NCI-H748 (cell line): ENCODE data around the gene PPM1L.

ENCODE experiments used
- DNase-seq: peaks from one replicate; lab custom pipeline; 2025; ENCODE audit not compliant: unreplicated experiment; lab: John Stamatoyannopoulos, UW

The PPM1L gene

GRCh38 chr3:160763073-160763472 lies 7.0 kb downstream of the PPM1L start:
- no peak for DNase-seq

- no peak for DNase-seq
These were observed 9.2 kb downstream of the PPM1L start for GRCh38 chr3:160765211-160765610.

- DNase-seq = no peak
These were observed 12.0 kb downstream of the PPM1L start for GRCh38 chr3:160768031-160768430.

- DNase-seq = no peak
These were observed 12.9 kb downstream of the PPM1L start for GRCh38 chr3:160768918-160769317.

GRCh38 chr3:160771811-160772459 lies 15.9 kb downstream of the PPM1L start:
- no peak for DNase-seq

GRCh38 chr3:160773722-160774121 lies 17.7 kb downstream of the PPM1L start:
- no peak for DNase-seq

GRCh38 chr3:160774172-160774571 lies 18.1 kb downstream of the PPM1L start:
- DNase-seq = no peak

- DNase-seq = no peak
These were observed 22.4 kb downstream of the PPM1L start for GRCh38 chr3:160778480-160778879.

GRCh38 chr3:160779040-160779439 lies 23.0 kb downstream of the PPM1L start:
- no peak for DNase-seq

- no peak for DNase-seq
These were observed 24.2 kb downstream of the PPM1L start for GRCh38 chr3:160780245-160780644.

- DNase-seq = no peak
These were observed 25.4 kb downstream of the PPM1L start for GRCh38 chr3:160781402-160781801.

- no peak for DNase-seq
These were observed 25.8 kb downstream of the PPM1L start for GRCh38 chr3:160781863-160782262.

GRCh38 chr3:160784853-160785252 lies 28.8 kb downstream of the PPM1L start:
- no peak for DNase-seq

- DNase-seq = no peak
These were observed 34.7 kb downstream of the PPM1L start for GRCh38 chr3:160790726-160791125.

- DNase-seq = no peak
These were observed 36.5 kb downstream of the PPM1L start for GRCh38 chr3:160792540-160792939.

- no peak for DNase-seq
These were observed 37.8 kb downstream of the PPM1L start for GRCh38 chr3:160793722-160794252.

GRCh38 chr3:160796089-160796812 lies 40.2 kb downstream of the PPM1L start:
- no peak for DNase-seq

- DNase-seq = peak; percentile 12
These were observed 40.8 kb downstream of the PPM1L start for GRCh38 chr3:160796813-160797164.

GRCh38 chr3:160797356-160797755 lies 41.3 kb downstream of the PPM1L start:
- DNase-seq = no peak

- DNase-seq = no peak
These were observed 45.5 kb downstream of the PPM1L start for GRCh38 chr3:160801386-160802118.

GRCh38 chr3:160804762-160805161 lies 48.7 kb downstream of the PPM1L start:
- no peak for DNase-seq

- DNase-seq = no peak
These were observed 50.1 kb downstream of the PPM1L start for GRCh38 chr3:160806094-160806493.
